GM18861 (cell line): ENCODE results near the gene MIA2.
"Not testable (repeated sequence)": the region's sequence is repeated elsewhere in the genome, so short reads cannot be mapped to it uniquely, and the experiment has no call there.

Source experiments
- ATAC-seq: cut with Tn5 transposase; IDR thresholded peaks from one replicate; pipeline ENCODE4 v1.9.1; 2021; ENCODE audit not compliant: unreplicated experiment

MIA2 gene

GRCh38 chr14:39233680-39234326, at the start of gene MIA2:
Gene MIA2 (plus strand): TSS chr14:39233915. CDS start chr14:39234115, 200 bp downstream.
- no peak for ATAC-seq

- no peak for ATAC-seq
These were observed 49.0 kb upstream of the MIA2 start for GRCh38 chr14:39184628-39185255.

GRCh38 chr14:39185256-39186049, 48.3 kb upstream of the MIA2 start:
- ATAC-seq, result no peak

- no peak for ATAC-seq
These were observed 46.7 kb upstream of the MIA2 start for GRCh38 chr14:39186941-39187525.

GRCh38 chr14:39203659-39204606, 29.8 kb upstream of the MIA2 start:
- ATAC-seq, result no peak

- not testable (repeated sequence) for ATAC-seq
These were observed 26.3 kb upstream of the MIA2 start for GRCh38 chr14:39207430-39207829.

- ATAC-seq, result no peak
These were observed 22.5 kb upstream of the MIA2 start for GRCh38 chr14:39211109-39211741.

GRCh38 chr14:39212034-39212433, 21.7 kb upstream of the MIA2 start:
- no peak for ATAC-seq

GRCh38 chr14:39212693-39213092, 21.0 kb upstream of the MIA2 start:
- no peak for ATAC-seq

- ATAC-seq, result no peak
These were observed 16.4 kb upstream of the MIA2 start for GRCh38 chr14:39217214-39217879.

- ATAC-seq, result no peak
These were observed 15.4 kb upstream of the MIA2 start for GRCh38 chr14:39218171-39218769.

- no peak for ATAC-seq
These were observed 14.6 kb upstream of the MIA2 start for GRCh38 chr14:39219075-39219499.

GRCh38 chr14:39220473-39220872, 13.2 kb upstream of the MIA2 start:
- ATAC-seq, result not testable (repeated sequence)

GRCh38 chr14:39228044-39228443, 5.7 kb upstream of the MIA2 start:
- ATAC-seq, result no peak

- ATAC-seq, result no peak
These were observed 5.0 kb upstream of the MIA2 start for GRCh38 chr14:39228509-39229221.

- ATAC-seq, result no peak
These were observed 4.5 kb upstream of the MIA2 start for GRCh38 chr14:39229222-39229543.

- no peak for ATAC-seq
These were observed 4.1 kb upstream of the MIA2 start for GRCh38 chr14:39229601-39230110.

GRCh38 chr14:39230416-39231035, 3.2 kb upstream of the MIA2 start:
- no peak for ATAC-seq
